Keratinocyte (primary cell): ENCODE data around the gene LRRC28. TPM values are rescaled to one million over a fixed set of nuclear protein-coding genes. Genes with fewer than 3 reads are reported as not detected.

Experiments
- DNase-seq: peaks from one replicate; pipeline ENCODE4 v3.0.0-alpha.2; 2011; ENCODE audit warnings: low read depth, missing footprints, low spot score
- FAIRE-seq: peaks from 2 replicates; lab custom pipeline; 2011; peaks lifted over from hg19 to GRCh38; lab: Jason Lieb, UNC
- H2AFZ ChIP-seq: 2 replicates; pipeline ENCODE4 v1.6.0; 2012; ENCODE audit warnings: low read length, control low read depth, inconsistent platforms; ENCODE audit not compliant: control insufficient read depth
- H3K27ac ChIP-seq: 2 replicates; pipeline ENCODE4 v1.5.1; 2011; ENCODE audit warnings: low read length; ENCODE audit not compliant: control insufficient read depth, insufficient read depth
- H3K27me3 ChIP-seq: 3 replicates; pipeline ENCODE4 v1.6.0; 2011; ENCODE audit warnings: low read length; ENCODE audit not compliant: control insufficient read depth, insufficient read depth; ENCODE audit errors: extremely low read depth
- H3K36me3 ChIP-seq, 2 experiments: 2 replicates in 1 of 2; 3 replicates in 1 of 2; pipeline ENCODE4 v1.5.1; 2011; ENCODE audit warnings: low read length in 2 of 2, mild to moderate bottlenecking in 1 of 2; ENCODE audit not compliant: control insufficient read depth in 2 of 2, insufficient read depth in 2 of 2; ENCODE audit errors: extremely low read depth in 1 of 2
- H3K4me1 ChIP-seq: 3 replicates; pipeline ENCODE4 v1.5.1; 2011; ENCODE audit warnings: low read length; ENCODE audit not compliant: control insufficient read depth, insufficient read depth; ENCODE audit errors: extremely low read depth
- H3K4me2 ChIP-seq: 3 replicates; pipeline ENCODE4 v1.6.0; 2011; ENCODE audit warnings: low read depth, low read length; ENCODE audit not compliant: control insufficient read depth, insufficient read depth; ENCODE audit errors: extremely low read depth
- H3K4me3 ChIP-seq, 3 experiments: fragments of 200-600 bp in 1 of 3; sonication (generic) in 1 of 3; 2 replicates in 2 of 3; 3 replicates in 1 of 3; pipeline ENCODE4 v1.5.1; 2011 to 2016; ENCODE audit warnings: low read length in 3 of 3, mild to moderate bottlenecking in 3 of 3, control low read depth in 2 of 3, inconsistent platforms in 1 of 3, low read depth in 1 of 3, mixed read lengths in 1 of 3, mixed run types in 1 of 3, moderate library complexity in 1 of 3; ENCODE audit not compliant: control insufficient read depth in 2 of 3, insufficient read depth in 2 of 3; ENCODE audit errors: extremely low read depth in 1 of 3
- H3K79me2 ChIP-seq: 2 replicates; pipeline ENCODE4 v1.6.0; 2012; ENCODE audit warnings: low read length; ENCODE audit not compliant: control insufficient read depth, insufficient read depth
- H3K9ac ChIP-seq: 3 replicates; pipeline ENCODE4 v1.6.0; 2011; ENCODE audit warnings: low read length; ENCODE audit not compliant: control insufficient read depth, insufficient read depth; ENCODE audit errors: extremely low read depth
- H3K9me1 ChIP-seq: 3 replicates; pipeline ENCODE4 v1.6.0; 2011; ENCODE audit warnings: low read length; ENCODE audit not compliant: control insufficient read depth, insufficient read depth; ENCODE audit errors: extremely low read depth
- H3K9me3 ChIP-seq: 2 replicates; pipeline ENCODE4 v1.5.1; 2012; ENCODE audit warnings: low read depth, low read length; ENCODE audit not compliant: control insufficient read depth
- H4K20me1 ChIP-seq: 3 replicates; pipeline ENCODE4 v1.6.0; 2011; ENCODE audit warnings: low read length; ENCODE audit not compliant: control insufficient read depth, insufficient read depth; ENCODE audit errors: extremely low read depth
- EZH2 ChIP-seq: IDR thresholded peaks from one replicate; pipeline ENCODE4 v1.6.1; 2012; ENCODE audit warnings: inconsistent platforms, mild to moderate bottlenecking, low read length, moderate library complexity
- dilution Hi-C: fragments of 300-500 bp; cut with MboI; formaldehyde crosslinking; loops from one replicate; pipeline ENCODE4 v1.7.0; 2020; ENCODE audit warnings: low sequenced_read_pairs; ENCODE audit not compliant: extremely low pct_ligation_motif_present
- polyA plus RNA-seq, 5 experiments: library from polyadenylated mRNA; depleted of rRNA in 3 of 5; stranded (reverse) in 3 of 5; stranded (forward) in 1 of 5; unstranded in 1 of 5; fragments of >200 nt; gene quantifications; 1 replicate in 1 of 5; 2 replicates in 3 of 5; 3 replicates in 1 of 5; pipeline versions ENCODE4 v1.2.1 to v1.2.3, GENCODE V29; 2011 to 2012; ENCODE audit warnings: missing spikeins in 2 of 5, low read depth in 1 of 5, low replicate concordance in 1 of 5
- TF ChIP-seq, protein P1 (sequence below), 3 experiments: IDR thresholded peaks in 1 of 3; conservative IDR thresholded peaks in 1 of 3; optimal IDR thresholded peaks in 1 of 3; 2 replicates in 2 of 3; 3 replicates in 1 of 3; pipeline versions ENCODE3 to v1.5.1; 2011; ENCODE audit warnings: low read length in 3 of 3, mild to moderate bottlenecking in 3 of 3, moderate library complexity in 2 of 3, control low read depth in 1 of 3, inconsistent platforms in 1 of 3; ENCODE audit not compliant: insufficient read depth in 2 of 3; ENCODE audit errors: extremely low read depth in 1 of 3

Gene LRRC28
- polyA plus RNA-seq, 1 donor (not counting 4 experiments of a cell fraction or from before 2014, with no cell fraction given): 25.1 TPM

DNA sequence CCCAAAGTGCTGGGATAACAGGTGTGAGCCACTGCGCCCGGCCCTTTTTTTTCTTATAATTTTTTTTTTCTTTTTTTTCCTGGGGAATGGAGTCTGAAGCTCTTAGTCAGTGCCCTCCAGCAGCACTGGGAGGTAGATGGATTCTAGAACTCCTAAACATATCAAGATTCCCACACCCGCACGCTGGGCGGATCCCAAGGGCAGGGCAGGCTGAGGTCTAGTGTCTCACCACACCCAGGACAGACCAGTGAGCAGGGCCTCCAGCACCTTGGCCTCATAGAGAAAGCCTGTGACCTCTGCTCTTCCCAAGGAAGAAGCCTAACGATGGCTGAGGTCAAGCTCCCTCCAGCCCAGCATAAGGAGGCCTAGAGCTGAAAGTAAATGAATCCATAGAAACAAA is 160.8 kb downstream of the LRRC28 start:
- Histone ChIP-seq H3K9me3 (no peaks in the 10 kb centered on the region), H3K9ac (no peak overlapping the region), H2AFZ (no peak overlapping the region), H3K27me3 (no peaks in the 10 kb centered on the region), H4K20me1 (no peaks in the 10 kb centered on the region), H3K4me1 (peaks cover 11% of the 10 kb centered on the region), H3K9me1 (no peaks in the 10 kb centered on the region), H3K27ac (no peak overlapping the region), H3K4me2 (no peak overlapping the region), H3K36me3 (no peaks in the 10 kb centered on the region), H3K4me3 (no peak overlapping the region), H3K79me2 (no peaks in the 10 kb centered on the region)
- TF ChIP-seq, protein P1, sequence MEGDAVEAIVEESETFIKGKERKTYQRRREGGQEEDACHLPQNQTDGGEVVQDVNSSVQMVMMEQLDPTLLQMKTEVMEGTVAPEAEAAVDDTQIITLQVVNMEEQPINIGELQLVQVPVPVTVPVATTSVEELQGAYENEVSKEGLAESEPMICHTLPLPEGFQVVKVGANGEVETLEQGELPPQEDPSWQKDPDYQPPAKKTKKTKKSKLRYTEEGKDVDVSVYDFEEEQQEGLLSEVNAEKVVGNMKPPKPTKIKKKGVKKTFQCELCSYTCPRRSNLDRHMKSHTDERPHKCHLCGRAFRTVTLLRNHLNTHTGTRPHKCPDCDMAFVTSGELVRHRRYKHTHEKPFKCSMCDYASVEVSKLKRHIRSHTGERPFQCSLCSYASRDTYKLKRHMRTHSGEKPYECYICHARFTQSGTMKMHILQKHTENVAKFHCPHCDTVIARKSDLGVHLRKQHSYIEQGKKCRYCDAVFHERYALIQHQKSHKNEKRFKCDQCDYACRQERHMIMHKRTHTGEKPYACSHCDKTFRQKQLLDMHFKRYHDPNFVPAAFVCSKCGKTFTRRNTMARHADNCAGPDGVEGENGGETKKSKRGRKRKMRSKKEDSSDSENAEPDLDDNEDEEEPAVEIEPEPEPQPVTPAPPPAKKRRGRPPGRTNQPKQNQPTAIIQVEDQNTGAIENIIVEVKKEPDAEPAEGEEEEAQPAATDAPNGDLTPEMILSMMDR (optimal IDR thresholded peaks at IDR 0.05 in 1 of 3, IDR thresholded peaks at IDR 0.05 in 1 of 3, conservative IDR thresholded peaks at IDR 0.05 in 1 of 3; ENCODE audit: extremely low read depth in 1 of 3, insufficient read depth in 2 of 3, low read length in 3 of 3): no peak
- no peak for TF ChIP-seq EZH2
- no peak for DNase-seq
- no peak for FAIRE-seq
- dilution Hi-C loops: no loop called here

DNA sequence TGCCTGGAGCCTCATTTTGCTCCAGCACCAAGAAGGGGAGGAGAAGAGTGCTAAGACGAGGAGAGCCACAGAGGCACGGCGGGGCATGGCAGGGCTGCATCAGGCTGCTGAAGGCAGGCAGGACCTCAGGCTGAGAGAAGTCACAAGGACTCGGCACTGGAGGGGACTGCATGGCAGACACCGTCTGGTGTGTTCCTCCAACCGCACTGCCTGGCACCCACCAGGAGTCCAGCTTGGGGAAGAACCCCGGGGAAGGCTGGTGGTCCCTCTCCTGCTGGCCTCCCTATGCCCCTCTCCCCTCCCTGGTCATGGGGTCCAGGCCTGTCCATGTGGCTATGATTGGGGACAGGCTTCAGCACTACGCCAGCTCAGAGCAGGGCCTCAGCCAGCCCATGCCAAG is 161.3 kb downstream of the LRRC28 start:
- TF ChIP-seq, protein P1 (optimal IDR thresholded peaks at IDR 0.05 in 1 of 3, IDR thresholded peaks at IDR 0.05 in 1 of 3, conservative IDR thresholded peaks at IDR 0.05 in 1 of 3; ENCODE audit: extremely low read depth in 1 of 3, insufficient read depth in 2 of 3, low read length in 3 of 3): no peak
- no peak for TF ChIP-seq EZH2
- Histone ChIP-seq H3K36me3 (no peaks in the 10 kb centered on the region), H3K9ac (no peak overlapping the region), H2AFZ (no peak overlapping the region), H3K27me3 (no peaks in the 10 kb centered on the region), H3K4me2 (no peak overlapping the region), H3K27ac (no peak overlapping the region), H3K4me3 (no peak overlapping the region), H3K79me2 (no peaks in the 10 kb centered on the region), H3K9me3 (no peaks in the 10 kb centered on the region), H3K4me1 (peaks cover 11% of the 10 kb centered on the region), H3K9me1 (no peaks in the 10 kb centered on the region), H4K20me1 (no peaks in the 10 kb centered on the region)
- DNase-seq (no peak), FAIRE-seq (no peak)
- dilution Hi-C loops: no loop called here
